NCI-H2081 treated with DMSO at 0.1 percent for 48 hours (cell line): ENCODE data around the gene SCUBE1.

ENCODE experiments used
- DNase-seq: peaks from one replicate; lab custom pipeline; 2025; lab: John Stamatoyannopoulos, UW

Gene SCUBE1

GRCh38 chr22:43236411-43237166 lies 106.6 kb downstream of the SCUBE1 start:
- no peak for DNase-seq

DNA sequence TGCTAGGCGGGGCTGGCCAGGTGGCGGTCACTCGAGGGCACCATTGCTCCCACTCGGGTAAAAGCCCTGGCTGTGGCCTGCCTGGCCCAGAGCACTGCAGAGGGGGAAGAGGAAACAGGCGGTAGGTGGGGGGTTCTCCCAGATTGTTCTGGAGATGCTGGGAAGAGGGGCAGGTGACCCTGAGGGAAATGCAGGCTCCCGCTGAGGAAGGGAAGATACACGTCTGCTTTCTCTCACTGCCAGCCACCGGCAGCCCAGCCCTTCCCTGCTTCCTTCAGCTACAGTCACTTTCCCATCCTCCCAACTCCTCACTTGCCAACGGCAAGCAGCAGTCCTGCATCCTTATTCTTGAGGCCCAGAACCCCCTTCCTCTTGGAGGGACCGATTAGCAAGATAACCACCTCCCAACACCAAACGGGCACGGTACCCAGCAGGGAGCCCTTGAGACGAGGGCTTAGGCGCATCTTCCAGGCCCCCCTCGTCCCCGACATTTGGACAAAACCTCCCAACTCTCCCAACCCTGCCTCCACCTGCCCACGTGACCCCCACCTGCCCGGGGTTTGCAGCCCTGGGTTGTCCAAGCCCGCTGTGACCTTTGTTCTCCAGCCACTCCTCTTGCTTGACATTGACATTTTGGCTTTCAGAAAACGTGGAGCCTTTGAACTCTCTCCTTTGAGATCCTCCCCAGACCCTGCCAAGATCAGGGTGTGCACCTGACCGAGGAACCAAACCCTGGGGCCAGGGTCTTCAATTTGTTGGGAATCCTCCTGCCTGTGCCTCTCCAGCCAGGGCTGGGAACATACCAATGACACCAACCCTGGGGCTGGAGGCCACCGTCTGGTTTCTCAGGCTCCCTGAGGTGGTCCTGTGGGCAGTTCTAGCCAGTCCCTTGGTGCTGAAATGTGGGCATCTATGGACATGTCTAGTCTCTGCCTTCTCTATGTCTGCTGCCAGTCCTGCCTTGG lies 107.4 kb downstream of the SCUBE1 start:
- DNase-seq = no peak

GRCh38 chr22:43234264-43234988 lies 108.7 kb downstream of the SCUBE1 start:
- DNase-seq = no peak

- no peak for DNase-seq
Observed at GRCh38 chr22:43233529-43233928, 109.6 kb downstream of the SCUBE1 start.

- DNase-seq = no peak
Observed at GRCh38 chr22:43232445-43232844, 110.7 kb downstream of the SCUBE1 start.

DNA sequence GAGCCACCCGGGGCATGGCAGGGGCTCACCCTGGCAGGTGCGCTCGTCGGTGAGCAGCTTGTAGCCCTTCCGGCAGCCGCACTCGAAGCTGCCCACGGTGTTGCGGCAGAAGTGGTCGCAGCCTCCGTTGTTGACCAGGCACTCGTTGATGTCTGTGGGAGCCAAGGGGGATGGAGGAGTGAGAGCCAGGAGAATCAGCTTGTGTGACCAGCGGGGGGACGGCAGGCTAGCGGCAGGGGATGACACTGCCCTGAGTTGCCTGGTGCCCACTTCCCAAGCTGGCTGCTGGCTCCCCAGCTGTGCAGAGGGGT lies 111.5 kb downstream of the SCUBE1 start:
- DNase-seq = no peak

DNA sequence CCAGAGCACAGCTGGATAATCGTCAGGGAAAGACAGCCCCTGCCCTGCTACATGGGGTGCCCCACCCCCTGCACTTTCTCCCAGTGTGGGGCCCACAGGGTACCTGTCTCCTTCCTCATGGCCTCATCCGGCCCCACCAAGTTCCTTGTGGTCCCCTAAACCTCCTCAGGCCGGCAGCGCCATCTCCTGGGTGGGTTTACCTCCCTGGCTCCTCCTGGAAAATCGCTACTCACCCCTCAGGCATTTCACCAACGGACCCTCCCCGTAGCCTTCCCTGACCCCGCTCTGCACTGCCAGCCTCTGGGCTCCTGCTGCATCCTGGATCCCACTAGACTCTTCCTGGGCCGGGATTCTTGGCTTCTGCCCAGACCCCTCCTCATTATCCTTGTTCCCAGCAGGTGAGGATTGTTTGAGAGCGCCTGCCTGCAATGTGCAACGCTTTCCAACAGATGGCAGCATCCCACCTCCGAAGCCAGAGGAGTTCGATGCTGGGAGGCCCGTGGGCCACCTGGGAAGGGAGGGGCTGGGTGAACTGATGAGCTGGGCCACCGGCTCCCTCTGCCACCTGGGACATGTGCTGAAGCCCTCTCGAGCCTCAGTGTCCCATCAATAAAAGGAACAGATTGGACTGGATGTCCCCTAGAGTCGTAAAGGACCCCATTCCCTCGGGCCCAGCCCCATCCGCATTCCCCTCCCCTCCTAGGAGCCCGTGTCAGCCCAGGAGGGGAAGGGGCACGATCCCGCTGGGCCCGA lies 112.0 kb downstream of the SCUBE1 start:
- no peak for DNase-seq

GRCh38 chr22:43230571-43230970 lies 112.6 kb downstream of the SCUBE1 start:
- DNase-seq = no peak

DNA sequence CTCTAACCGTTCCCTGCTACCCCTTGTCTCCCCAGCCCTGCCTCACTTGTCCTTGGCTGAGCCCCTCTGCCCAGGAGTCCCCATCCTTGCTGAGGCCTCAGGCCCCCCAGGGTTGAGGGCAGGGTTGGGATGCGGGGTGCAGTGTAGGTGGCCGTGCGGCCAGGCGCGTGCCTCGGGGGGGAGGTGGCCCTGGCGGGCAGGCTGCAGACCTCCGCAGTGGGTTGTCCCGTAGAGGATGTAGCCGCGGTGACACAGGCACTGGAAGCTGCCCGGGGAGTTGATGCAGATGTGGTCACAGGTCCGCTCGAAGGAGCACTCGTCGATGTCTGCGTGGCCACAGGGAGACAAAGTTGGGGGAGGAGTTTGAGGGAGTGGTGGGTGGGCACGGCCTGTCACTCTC lies 114.3 kb downstream of the SCUBE1 start:
- DNase-seq = no peak

DNA sequence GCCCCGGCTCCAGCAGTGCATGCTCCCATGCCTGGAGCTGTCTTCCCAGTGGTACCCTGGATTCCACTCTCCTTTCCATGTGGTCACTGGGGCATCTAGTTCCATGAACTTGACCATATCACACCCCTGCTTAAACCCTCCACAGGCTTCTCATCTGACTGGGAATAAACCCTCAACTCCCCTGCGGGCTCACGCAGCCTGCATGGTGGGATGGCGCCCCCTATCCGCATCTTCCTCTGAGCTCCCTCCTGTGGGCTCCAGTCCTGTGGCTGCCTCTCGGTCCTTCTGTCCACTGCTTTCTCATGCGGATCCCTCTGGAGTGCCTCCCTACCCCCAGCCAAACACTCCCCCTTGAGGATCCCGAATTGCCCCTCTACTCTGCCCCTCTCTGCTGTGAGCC lies 114.8 kb downstream of the SCUBE1 start:
- DNase-seq = no peak

DNA sequence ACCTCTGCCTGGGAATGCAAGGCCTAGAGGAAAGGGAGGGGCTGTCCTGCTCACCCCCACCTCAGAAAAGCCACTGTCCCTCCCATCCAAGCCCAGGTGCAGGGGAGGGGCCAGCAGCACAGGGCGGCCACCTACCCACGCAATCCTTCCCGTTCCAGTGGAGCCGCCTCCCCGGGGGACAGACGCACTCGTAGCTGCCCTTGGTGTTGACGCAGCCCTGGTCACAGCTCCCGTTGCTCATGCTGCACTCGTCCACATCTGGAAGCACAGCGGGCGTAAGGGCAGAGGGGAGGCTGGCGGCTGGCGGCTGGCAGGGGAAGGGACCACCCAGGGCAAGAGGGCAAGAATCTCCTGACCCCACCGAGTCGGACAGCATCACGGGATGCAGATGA lies 115.9 kb downstream of the SCUBE1 start:
- no peak for DNase-seq

DNA sequence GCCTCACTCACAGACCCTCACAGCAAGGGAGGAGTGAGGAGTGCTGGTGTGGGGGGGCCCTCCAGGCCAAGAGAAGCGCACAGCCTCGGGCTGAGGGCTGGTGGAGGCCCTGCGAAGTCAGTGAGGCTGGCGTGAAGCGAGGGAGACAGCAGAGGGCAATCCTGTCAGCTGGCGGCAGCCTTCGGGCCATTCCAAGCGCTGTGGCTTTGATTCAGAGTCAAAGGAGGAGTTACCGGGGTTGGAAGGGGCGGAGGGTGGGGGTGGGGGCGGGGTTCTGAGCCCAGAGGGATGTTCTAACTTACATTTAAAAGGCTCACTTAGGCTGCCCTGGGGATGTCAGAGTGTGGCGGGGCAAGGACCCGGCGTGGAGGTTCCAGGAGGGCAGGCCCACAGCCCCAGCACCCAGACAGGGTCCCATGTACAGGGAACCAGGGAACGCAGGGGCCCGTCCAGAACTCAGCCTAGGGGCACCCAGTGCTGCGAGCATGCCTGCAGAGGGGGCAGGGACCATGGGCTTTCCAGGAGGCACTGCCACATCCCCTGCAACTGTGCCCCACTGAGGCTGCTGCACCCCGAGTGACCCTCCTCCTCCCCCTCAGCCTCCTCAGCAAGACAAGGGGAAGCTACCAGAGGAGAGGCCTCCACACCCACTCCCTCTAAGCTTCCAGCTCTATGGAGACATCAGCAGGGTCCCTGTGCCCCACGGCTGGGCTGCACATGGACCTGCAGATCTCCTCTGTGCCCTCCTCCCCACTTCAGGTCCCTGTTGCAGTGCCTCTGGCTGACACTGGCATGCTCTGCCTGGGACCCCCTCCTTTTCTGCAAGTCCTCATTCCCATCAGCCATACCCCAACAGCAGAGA lies 116.6 kb downstream of the SCUBE1 start:
- DNase-seq = no peak

DNA sequence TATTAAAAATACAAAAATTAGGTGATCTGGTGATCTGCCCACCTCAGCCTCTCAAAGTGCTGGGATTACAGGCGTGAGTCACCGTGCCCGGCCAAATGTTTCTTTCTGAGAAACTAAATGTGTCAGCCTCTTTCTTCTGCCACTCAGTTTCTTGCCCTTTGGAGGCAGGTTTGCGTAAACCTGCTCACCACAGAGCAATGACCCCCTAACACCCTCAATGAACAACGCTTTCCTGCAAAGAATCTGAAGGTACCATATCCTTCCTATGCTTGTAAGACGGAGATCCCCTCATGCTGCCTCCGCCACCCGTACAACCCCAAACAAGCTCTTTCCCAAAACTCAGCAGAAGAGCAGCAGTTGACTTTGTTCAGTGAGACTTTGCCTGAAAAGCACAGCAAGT lies 117.6 kb downstream of the SCUBE1 start:
- DNase-seq = no peak

- DNase-seq = no peak
Observed at GRCh38 chr22:43222987-43223386, 120.2 kb downstream of the SCUBE1 start.

DNA sequence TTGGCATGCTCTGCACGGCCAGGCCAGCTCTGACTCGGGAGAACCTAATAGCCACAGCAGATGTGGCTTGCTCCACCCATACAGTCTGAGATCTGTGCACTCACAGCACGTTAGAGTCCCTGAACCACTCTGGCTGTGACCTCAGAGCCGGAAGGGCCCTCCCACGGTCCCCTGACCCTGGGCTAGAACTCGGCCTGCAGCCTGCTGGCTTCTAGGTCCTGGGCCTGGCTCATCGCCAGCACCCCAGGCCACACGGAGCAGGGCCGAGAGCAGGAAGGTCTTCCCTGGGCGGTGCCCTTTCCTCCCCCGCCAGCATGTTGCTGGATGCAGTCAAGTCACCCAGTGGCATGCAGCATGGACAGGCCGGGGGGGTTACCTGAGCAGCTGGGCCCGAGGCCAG lies 120.9 kb downstream of the SCUBE1 start:
- DNase-seq = no peak

DNA sequence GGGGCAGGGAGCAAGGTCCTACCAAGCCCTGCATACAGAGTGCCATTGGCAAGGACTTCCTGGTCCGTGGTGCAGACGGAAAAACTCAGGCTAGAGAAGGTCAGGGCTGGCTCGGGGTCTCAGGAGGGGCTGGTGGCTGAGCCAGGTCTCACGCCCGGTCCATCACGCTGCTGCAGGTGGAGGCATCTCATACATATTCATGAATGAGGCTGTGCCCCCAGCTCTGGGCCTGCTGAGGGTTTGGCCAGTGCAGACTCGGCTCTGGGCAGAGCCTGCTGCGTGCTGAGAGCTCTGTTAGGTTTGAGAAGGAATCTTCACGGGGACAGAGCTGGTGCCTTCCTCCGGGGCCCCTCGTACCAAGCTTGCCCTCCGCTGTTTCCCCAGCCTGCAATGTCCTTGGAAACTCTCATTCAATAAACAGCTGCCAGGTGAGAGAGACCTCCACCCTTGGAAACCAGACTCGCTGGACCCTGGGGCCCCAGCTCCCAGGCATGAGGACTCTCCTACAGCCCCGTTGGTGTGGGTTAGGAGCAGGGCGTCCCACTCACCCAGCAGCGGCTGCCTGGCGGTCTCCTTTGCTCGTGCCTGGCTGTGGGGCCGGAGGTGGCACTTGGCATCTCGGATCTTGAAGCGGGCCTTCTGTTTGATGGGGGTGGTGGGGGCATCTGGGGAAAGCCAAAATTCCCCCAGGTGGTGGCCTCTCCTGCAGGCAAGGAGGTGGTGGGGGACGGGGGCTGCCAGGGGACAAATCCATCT lies 122.4 kb downstream of the SCUBE1 start:
- DNase-seq = no peak

DNA sequence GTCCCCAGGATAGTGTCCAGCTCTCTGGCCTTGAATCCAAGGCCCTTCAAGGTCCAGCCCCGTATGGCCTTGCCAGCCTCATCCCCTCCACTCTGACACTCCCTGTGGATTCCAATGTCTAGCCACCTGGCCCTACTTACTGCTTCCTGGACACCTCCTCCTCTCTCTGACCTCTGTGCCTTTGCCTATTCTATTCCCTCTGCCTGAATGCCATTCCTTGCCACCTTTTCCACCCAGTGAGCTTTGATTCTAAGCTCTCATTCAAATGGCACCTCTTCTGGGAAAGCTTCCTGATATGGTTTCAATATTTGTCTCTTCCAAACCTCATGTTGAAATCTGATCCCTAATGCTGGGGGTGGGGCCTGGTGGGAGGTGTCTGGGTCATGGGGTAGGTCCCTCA lies 124.4 kb downstream of the SCUBE1 start:
- DNase-seq = no peak

GRCh38 chr22:43217285-43218030 lies 125.7 kb downstream of the SCUBE1 start:
- no peak for DNase-seq

GRCh38 chr22:43216738-43217137 lies 126.4 kb downstream of the SCUBE1 start:
- no peak for DNase-seq

GRCh38 chr22:43213962-43214361 lies 129.2 kb downstream of the SCUBE1 start:
- no peak for DNase-seq
